ENCODE measurements around the gene MRC2. TPM values are rescaled to one million over a fixed set of nuclear protein-coding genes. Genes with fewer than 3 reads are reported as not detected.

The MRC2 gene
- total RNA-seq, 2 experiments from 2014 or later = 10.5 to 11.3 TPM

DNA sequence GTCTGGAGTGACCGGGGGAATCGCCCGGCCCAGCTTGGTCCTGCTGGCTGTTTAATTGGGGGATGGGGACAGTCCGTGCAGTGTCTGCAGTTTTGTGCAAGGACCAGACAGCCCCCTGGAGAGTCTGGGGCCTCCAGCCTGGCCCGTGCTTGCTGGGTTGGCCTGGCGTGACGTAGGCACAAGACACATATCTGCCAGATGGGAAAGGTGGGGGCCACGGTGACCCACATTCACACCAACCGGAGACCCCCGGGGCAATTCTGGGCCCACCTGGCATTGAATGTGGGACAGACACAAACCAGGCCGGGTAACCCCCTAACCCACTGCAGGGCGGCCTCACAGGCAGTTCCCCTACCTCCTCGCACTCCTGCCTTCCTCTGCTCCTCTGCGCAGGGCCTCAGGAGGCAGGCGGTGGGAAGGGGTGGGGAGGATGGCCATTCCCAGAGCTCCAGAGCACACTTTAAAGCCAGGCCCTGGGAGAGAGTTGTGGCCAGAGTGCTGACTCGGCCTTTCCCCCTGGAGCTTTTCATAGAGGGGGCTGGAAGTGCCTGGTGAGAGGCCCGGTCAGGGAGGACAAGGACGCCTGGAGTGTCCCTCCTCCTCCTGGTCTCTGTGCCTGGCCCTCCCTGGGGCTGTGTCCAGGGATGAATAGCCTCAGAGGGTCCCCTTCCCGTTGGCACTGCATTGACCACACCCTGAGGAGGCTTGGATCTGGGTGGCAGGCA is 1.5 kb downstream of the MRC2 start:
- peak overlapping the region; percentile 87 for H3K27ac Mint-ChIP-seq
- H3K36me3 Mint-ChIP-seq (ENCODE audit: low read depth) = no peaks in the 10 kb centered on the region
- H3K27me3 Mint-ChIP-seq = peaks cover 18% of the 10 kb centered on the region
- H3K9me3 Mint-ChIP-seq (ENCODE audit: low read depth) = no peaks in the 10 kb centered on the region
- CTCF ChIA-PET = interaction anchor here (0.6 to 1.1 kb wide), 2 partner anchors 76 to 96 kb away, joined by 3 read pairs; no protein-coding TSS in a partner anchor
- H3K4me1 Mint-ChIP-seq = peaks cover 26% of the 10 kb centered on the region
- no peak for ATAC-seq
- no peak for DNase-seq
- intact Hi-C loops (cut with DNase I, micrococcal nuclease) = loop anchor here (1.0 to 2.0 kb wide), 2 partner anchors 24 kb away; no protein-coding TSS in a partner anchor
- peak overlapping the region; percentile 80 for H3K4me3 Mint-ChIP-seq
- POLR2A ChIA-PET = no interaction called here

DNA sequence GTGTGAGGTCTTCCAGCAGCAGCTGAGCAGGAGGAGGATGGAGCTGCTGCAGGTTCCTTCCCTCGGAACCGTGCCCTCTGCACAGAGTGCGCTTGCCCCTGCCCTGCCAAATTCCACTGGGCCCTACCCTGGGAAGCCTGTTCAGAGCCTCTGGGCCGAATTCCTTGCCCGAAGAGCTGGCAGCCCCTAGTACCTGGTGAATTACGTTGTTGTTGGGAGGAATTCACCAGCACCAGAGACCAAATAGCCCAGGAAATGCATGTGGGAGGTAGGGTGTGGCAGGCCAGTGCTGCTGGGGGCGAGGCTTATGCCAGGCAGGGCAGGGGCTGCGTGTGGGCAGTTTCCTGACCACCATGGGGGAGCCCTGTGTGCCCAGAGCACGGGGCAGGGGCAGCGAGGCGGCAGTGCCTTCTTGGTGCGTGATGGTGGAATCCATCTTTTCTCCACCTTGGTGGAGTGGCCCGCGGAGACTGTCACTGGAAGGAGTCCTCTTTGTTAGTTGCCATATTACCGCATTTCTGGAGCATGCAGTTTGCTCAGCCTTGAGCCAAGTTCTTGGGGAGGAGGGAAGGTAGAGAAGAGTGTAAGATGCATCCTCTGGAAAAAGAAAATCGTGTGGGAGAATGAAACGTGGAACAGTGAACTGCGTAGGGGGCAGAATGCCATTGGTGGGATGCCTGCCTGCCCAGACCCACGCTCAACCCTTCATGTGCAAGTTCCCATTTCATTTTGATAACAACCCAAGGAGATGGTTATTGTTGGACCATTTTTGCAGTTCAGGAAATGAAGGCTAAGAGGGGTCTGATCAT is 2.3 kb downstream of the MRC2 start:
- DNase-seq (no peak), ATAC-seq (no peak)
- Mint-ChIP-seq H3K4me1 (peaks cover 26% of the 10 kb centered on the region), H3K9me3 (ENCODE audit: low read depth) (no peaks in the 10 kb centered on the region), H3K27ac (no peak overlapping the region), H3K36me3 (ENCODE audit: low read depth) (no peaks in the 10 kb centered on the region), H3K27me3 (peaks cover 18% of the 10 kb centered on the region), H3K4me3 (peak overlapping the region; percentile 80)
- intact Hi-C loops (cut with DNase I, micrococcal nuclease) = loop anchor here in 1 of 2 experiments (2.0 kb wide), 1 partner anchor 23 kb away; no protein-coding TSS in a partner anchor
- ChIA-PET CTCF (no interaction called here), POLR2A (no interaction called here)

DNA sequence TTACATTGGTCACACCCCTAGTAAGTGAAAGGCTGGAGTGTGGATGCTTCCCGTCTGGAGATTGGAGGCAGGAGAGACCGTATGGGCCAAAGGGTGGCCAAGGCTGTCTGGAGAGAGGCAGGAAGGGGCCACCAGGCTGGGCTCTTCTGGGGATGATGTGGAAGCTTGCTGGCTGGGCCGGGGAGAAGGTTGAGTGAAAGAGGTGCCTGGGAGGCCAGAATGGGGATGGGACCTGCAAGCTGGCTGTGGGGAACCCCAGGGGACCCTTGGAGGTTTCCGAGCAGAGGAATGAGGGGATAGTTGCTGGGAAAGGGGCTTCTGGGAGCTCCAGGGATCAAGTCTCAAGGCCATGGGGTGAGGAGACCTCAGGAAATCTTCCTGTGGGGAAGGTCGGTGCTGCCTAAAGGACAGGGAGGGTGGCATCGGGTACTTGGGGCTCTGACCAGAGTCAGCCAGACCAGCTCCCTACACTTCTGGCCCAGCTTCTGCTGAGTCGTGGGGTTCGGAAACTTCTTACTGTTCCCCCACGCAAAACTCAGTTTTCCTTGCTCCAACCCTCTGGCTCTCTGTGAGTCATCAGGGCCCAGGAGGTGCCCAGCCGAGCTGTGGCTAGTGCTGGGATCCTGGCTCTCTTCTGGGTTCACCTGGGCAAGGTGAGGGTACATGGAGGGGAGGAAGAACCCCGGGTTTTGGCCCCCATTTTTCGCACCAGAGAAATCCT is 3.1 kb downstream of the MRC2 start:
- no peak overlapping the region for H3K27ac Mint-ChIP-seq
- intact Hi-C loops (cut with DNase I, micrococcal nuclease) = no loop called here
- CTCF ChIA-PET = no interaction called here

DNA sequence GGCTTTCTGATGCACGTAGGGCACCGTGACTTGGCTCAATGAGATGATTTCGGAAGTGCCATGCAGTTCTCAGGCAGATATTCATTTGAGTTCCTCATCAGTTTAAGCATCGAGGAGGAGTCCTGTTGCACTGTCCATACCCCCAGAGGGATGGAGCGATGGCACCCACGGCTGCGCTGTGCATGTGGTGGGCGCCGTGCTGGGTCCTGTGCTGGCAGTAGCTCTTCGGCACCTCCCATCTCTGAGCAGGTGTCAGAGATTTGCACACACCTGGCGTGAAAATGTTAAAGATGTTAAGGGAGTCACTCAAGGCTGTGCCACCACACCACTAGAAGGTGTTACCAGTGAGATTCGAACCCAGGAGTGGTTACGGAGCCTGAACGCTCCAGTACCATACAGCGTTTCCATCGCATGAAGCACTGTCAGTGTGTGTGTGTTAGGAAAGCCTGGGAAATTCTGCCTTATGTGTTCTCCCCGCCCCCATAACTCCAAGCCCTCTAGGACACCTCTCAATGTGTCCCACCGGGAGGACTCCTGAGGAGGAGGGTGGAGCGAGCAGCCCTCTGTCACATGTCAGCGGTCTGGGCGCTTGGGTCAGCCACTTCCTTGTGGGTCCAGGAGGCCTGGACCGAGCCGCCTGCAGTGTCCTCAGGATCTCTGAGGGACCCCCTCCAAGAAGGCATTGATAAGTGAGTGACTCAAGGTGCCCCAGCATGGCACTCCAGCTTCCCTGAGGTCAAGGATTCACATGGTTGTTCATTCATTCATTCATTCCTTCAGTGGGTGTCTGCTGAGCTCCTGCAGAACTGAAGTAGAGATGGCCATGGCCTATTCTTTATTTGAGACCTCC is 3.8 kb downstream of the MRC2 start:
- Mint-ChIP-seq H3K27ac (no peak overlapping the region), H3K36me3 (ENCODE audit: low read depth) (peaks cover 2% of the 10 kb centered on the region), H3K4me3 (no peak overlapping the region), H3K9me3 (ENCODE audit: low read depth) (no peaks in the 10 kb centered on the region), H3K4me1 (peaks cover 24% of the 10 kb centered on the region), H3K27me3 (peaks cover 18% of the 10 kb centered on the region)
- DNase-seq = no peak
- ChIA-PET CTCF (no interaction called here), POLR2A (no interaction called here)
- intact Hi-C loops (cut with DNase I, micrococcal nuclease) = no loop called here
- no peak for ATAC-seq

More for the DNA sequence above, 3.1 kb downstream of the MRC2 start:
- POLR2A ChIA-PET = no interaction called here
- Mint-ChIP-seq H3K4me1 (peaks cover 26% of the 10 kb centered on the region), H3K36me3 (ENCODE audit: low read depth) (peaks cover 2% of the 10 kb centered on the region), H3K27me3 (peaks cover 18% of the 10 kb centered on the region), H3K4me3 (no peak overlapping the region), H3K9me3 (ENCODE audit: low read depth) (no peaks in the 10 kb centered on the region)
- ATAC-seq (no peak), DNase-seq (no peak)

DNA sequence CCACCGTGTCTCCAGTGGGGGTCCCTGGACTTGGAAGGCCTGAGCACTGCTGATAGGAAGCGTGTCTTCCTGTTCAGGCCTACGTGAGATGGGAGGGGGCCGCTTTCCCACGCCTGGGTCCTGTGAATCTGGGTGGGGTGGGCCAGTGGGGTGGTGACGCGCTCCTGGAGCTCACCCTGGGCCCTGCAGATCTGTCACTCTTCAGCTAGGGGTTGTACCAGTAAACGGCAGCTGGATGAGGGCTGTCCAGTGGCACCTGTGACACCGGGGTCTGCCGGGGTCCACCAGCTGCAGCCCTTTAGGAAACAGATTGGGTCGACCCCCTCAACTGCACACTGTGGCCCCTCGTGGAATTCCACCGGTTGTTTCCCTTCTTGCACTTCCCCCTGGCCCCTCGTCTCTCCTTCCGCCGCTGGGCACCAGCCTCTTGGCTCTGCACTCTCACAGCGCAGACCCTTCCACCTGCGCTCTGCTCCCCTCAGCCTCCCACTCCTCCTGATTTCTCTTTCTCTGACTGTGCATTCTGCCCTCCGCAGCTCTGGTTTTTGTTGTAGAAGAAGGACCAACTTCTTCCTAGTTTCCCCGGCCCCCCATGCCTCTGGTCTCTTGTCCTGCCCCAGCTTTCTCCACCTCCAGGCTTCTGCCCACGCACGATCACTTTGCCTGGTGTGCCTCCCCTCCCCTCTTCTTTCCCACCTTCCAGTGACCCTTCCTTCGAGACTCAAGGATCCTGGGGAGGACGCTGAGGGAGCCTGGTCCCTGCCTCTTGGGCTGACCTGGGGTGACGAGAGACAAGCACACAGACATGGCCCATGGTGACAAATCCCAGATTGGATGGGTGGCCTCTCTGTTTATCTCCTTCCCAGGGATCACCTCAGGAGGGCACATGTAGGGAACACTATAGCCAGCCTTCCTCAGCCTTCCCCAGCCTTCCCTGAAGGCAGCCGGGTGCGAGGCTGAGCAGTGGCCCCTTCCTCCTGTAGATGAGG is 4.8 kb downstream of the MRC2 start:
- Mint-ChIP-seq H3K27ac (no peak overlapping the region), H3K36me3 (ENCODE audit: low read depth) (peaks cover 2% of the 10 kb centered on the region), H3K27me3 (peaks cover 13% of the 10 kb centered on the region), H3K4me3 (no peak overlapping the region), H3K9me3 (ENCODE audit: low read depth) (no peaks in the 10 kb centered on the region), H3K4me1 (peaks cover 18% of the 10 kb centered on the region)
- POLR2A ChIA-PET = no interaction called here
- CTCF ChIA-PET = no interaction called here
- DNase-seq (no peak), ATAC-seq (no peak)
- intact Hi-C loops (cut with DNase I, micrococcal nuclease) = no loop called here

DNA sequence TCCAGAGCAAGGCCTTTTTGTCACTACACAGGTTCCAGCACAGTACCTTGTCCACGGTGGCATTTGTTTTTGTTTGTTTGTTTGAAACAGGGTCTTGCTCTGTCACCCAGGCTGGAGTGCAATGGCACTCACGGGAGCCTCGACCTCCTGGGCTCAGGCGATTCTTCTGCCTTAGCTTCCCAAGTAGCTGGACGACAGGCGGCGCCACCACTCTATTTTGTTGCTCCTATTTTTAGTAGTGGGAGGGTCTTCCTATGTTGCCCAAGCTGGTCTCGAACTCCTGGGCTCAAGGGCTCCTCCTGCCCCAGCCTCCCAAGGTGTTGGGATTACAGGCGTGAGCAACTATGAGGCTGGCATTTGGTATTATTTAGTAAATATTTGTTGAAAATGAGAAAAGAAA is 10.3 kb downstream of the MRC2 start:
- ATAC-seq (no peak), DNase-seq (no peak)
- H3K27ac Mint-ChIP-seq = no peak overlapping the region
- peaks cover 2% of the 10 kb centered on the region for H3K36me3 Mint-ChIP-seq (ENCODE audit: low read depth)
- POLR2A ChIA-PET = interaction anchor here (0.7 kb wide), 1 partner anchor 205 kb away, joined by 5 read pairs; no protein-coding TSS in a partner anchor
- intact Hi-C loops (cut with DNase I, micrococcal nuclease) = no loop called here
- H3K9me3 Mint-ChIP-seq (ENCODE audit: low read depth) = no peaks in the 10 kb centered on the region
- no peak overlapping the region for H3K4me3 Mint-ChIP-seq
- CTCF ChIA-PET = no interaction called here
- H3K4me1 Mint-ChIP-seq = peaks cover 2% of the 10 kb centered on the region
- peaks cover 3% of the 10 kb centered on the region for H3K27me3 Mint-ChIP-seq

DNA sequence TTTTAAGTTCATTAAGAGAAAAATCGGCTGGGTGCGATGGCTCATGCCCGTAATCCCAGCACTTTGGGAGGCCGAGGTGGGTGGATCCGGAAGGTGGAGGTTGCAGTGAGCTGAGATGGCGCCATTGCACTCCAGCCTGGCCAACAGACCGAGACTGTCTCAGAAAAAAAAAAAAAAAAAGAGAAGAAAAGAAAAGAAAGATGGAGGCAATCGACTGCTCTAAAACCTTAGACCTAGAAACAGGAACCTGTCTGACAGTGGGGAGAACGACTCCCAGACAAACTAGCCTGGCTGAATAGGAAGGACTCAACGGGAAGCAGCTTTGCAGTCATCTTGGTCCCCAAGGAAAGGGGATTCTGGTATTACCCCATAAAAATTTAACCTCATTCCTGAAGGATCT is 13.7 kb downstream of the MRC2 start:
- peaks cover 7% of the 10 kb centered on the region for H3K27me3 Mint-ChIP-seq
- H3K9me3 Mint-ChIP-seq (ENCODE audit: low read depth) = no peaks in the 10 kb centered on the region
- POLR2A ChIA-PET = no interaction called here
- intact Hi-C loops (cut with DNase I, micrococcal nuclease) = no loop called here
- no peak overlapping the region for H3K27ac Mint-ChIP-seq
- ATAC-seq = no peak
- DNase-seq = no peak
- peaks cover 8% of the 10 kb centered on the region for H3K4me1 Mint-ChIP-seq
- CTCF ChIA-PET = no interaction called here
- no peaks in the 10 kb centered on the region for H3K36me3 Mint-ChIP-seq (ENCODE audit: low read depth)
- no peak overlapping the region for H3K4me3 Mint-ChIP-seq

DNA sequence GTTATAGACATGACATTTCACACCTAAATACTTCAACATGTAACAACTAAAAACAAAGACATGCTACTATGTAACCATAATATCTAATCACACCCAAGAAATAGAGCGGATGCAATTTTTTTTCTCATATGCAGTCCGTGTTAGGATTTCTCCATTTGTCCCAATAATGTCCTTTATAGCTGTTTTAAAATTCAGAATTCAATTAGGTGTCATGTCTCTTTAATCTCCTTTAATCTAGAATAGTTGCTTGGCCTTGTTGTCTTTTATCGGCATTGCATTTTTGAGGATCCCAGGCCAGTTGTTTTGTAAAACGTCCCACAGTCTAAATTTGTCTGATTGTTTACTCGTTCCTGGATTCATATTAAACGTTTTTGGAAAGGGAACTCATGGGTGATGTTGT is 14.5 kb downstream of the MRC2 start:
- Mint-ChIP-seq H3K4me3 (no peak overlapping the region), H3K27me3 (peaks cover 10% of the 10 kb centered on the region), H3K36me3 (ENCODE audit: low read depth) (no peaks in the 10 kb centered on the region), H3K9me3 (ENCODE audit: low read depth) (no peaks in the 10 kb centered on the region), H3K27ac (no peak overlapping the region), H3K4me1 (peaks cover 8% of the 10 kb centered on the region)
- no peak for ATAC-seq
- DNase-seq = no peak
- ChIA-PET POLR2A (no interaction called here), CTCF (interaction anchor here (1.5 kb wide), 2 partner anchors 12 to 89 kb away, joined by 4 read pairs; no protein-coding TSS in a partner anchor)
- intact Hi-C loops (cut with DNase I, micrococcal nuclease) = no loop called here

DNA sequence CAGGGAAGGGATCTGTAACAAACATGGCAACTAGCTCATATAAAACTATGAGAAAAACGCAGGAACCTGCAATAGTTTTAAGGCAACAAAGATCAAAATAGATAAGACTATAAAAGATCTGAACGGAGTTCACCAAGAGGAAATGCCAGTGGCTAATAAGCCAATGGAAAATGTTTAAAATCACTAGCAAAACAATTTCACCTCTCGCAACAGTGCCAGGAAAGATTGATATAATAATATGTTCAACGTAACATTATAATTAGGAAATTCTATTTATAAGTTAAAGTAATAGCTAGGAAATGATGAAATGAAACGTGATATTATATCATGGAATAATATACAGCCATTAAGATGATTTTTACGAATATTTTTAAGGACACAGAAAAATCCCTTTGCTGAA is 16.0 kb downstream of the MRC2 start:
- H3K27me3 Mint-ChIP-seq = peaks cover 12% of the 10 kb centered on the region
- ChIA-PET POLR2A (no interaction called here), CTCF (interaction anchor here (1.5 kb wide), 2 partner anchors 10 to 91 kb away, joined by 4 read pairs; no protein-coding TSS in a partner anchor)
- no peak overlapping the region for H3K27ac Mint-ChIP-seq
- ATAC-seq = no peak
- H3K4me1 Mint-ChIP-seq = peaks cover 8% of the 10 kb centered on the region
- H3K36me3 Mint-ChIP-seq (ENCODE audit: low read depth) = no peaks in the 10 kb centered on the region
- no peaks in the 10 kb centered on the region for H3K9me3 Mint-ChIP-seq (ENCODE audit: low read depth)
- DNase-seq = no peak
- intact Hi-C loops (cut with DNase I, micrococcal nuclease) = loop anchor here in 1 of 2 experiments (1.0 kb wide), 1 partner anchor 10 kb away; no protein-coding TSS in a partner anchor
- H3K4me3 Mint-ChIP-seq = no peak overlapping the region

DNA sequence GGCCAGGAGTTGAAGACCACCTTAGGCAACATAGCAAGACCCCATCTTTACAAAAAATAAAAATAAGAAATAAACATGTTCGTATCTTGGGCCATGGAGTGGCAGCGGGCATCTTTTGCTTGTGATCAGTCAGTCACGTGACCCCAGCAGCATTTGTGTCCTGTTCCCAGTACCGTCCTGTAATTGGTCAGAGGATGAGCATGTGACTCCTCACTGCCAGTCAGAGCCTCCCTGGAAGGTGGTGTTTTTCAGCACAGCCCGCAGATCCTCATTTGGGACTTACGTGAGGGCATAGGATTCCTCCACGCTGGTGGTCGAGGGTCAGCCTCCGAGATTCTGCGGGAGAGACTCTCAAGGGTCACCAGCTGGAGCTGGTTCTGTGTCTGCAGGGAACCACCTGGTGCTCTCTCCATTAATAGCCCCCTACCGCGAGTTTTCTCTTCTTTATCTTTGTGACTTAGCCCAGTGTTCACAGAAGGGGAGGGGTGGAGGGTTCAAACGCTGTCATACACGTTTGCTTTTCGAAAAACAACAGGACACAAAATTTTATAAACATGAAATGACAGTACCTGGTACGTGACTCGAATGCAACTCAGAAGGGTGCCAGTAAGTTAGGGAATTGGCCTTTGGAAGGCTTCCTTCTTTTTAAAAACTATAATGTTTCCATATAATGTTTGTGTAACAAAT is 17.2 kb downstream of the MRC2 start:
- CTCF ChIA-PET = no interaction called here
- no peak overlapping the region for H3K4me3 Mint-ChIP-seq
- intact Hi-C loops (cut with DNase I, micrococcal nuclease) = no loop called here
- H3K36me3 Mint-ChIP-seq (ENCODE audit: low read depth) = no peaks in the 10 kb centered on the region
- POLR2A ChIA-PET = no interaction called here
- DNase-seq (no peak), ATAC-seq (no peak)
- peaks cover 12% of the 10 kb centered on the region for H3K27me3 Mint-ChIP-seq
- peaks cover 8% of the 10 kb centered on the region for H3K4me1 Mint-ChIP-seq
- H3K27ac Mint-ChIP-seq = no peak overlapping the region
- no peaks in the 10 kb centered on the region for H3K9me3 Mint-ChIP-seq (ENCODE audit: low read depth)
